ENCODE measurements around the gene IL34. TPM values are rescaled to one million over a fixed set of nuclear protein-coding genes. Genes with fewer than 3 reads are reported as not detected.

Gene IL34
- total RNA-seq, 1 experiment from 2014 or later = not detected

DNA sequence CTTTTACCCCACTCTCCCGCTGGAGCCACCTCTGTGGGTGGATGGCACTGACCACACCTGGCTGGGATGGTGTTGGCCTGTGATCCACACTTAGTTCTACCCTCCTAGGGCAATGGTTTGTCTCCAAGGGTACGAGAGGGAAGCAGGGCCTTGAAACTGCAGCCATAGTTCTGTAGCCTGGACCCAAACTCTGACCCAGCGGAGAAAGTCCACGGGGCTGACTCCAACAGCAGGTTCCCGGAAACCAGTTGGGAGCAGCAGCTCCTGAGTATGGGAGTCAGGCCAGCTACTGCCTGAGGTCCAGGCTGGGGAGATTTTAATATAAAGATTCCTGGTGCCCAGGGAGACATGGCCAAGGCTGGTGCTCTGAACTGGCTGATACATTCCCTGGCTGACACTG lies 63.1 kb downstream of the IL34 start:
- Histone ChIP-seq H3K27ac (ENCODE audit: low read depth, low read length) (no peak overlapping the region), H3K9ac (ENCODE audit: low read length) (no peak overlapping the region), H3K36me3 (ENCODE audit: control insufficient read depth in 1 of 2, insufficient read depth in 2 of 2, low read length in 2 of 2) (no peaks in the 10 kb centered on the region), H3K4me3 (replicated peaks in 1 of 2; ENCODE audit: low read depth in 1 of 2, low read length in 2 of 2) (no peak overlapping the region), H3K4me2 (ENCODE audit: low read length) (no peak overlapping the region), H3K9me2 (ENCODE audit: insufficient read depth) (no peaks in the 10 kb centered on the region), H4K20me1 (ENCODE audit: insufficient read depth) (no peaks in the 10 kb centered on the region), H2AFZ (ENCODE audit: low read depth, low read length, poor library complexity, severe bottlenecking) (no peak overlapping the region), H3K9me3 (ENCODE audit: control insufficient read depth in 1 of 2, insufficient read depth in 1 of 2, low read depth in 1 of 2, low read length in 2 of 2) (no peaks in the 10 kb centered on the region), H3K79me2 (ENCODE audit: insufficient read depth, low read length) (no peaks in the 10 kb centered on the region), H3K27me3 (ENCODE audit: insufficient read depth, low read length) (no peaks in the 10 kb centered on the region), H3K4me1 (ENCODE audit: control insufficient read depth in 1 of 2, insufficient read depth in 2 of 2, low read length in 2 of 2) (peaks cover 25 to 37% of the 10 kb centered on the region in 2 experiments)
- intact Hi-C loops (cut with micrococcal nuclease) = no loop called here
- DNase-seq (ENCODE audit: low read depth, low spot score) (no peak), ATAC-seq (no peak)
- BruUV-seq (replicated peaks) = no TSS peak
- ChIA-PET RAD21 (ENCODE audit: low non-redundant PET in 1 of 2, low total read pairs in 2 of 2, uncharacterized antibody in 2 of 2, unreplicated experiment in 2 of 2) (no interaction called here), CTCF (no interaction called here), POLR2A (no interaction called here)
- TF ChIP-seq JUND (IDR thresholded peaks at IDR 0.05) (no peak), SP1 (IDR thresholded peaks at IDR 0.05; ENCODE audit: low read depth) (no peak), EGR1 (IDR thresholded peaks at IDR 0.05; ENCODE audit: low read depth) (no peak), ELF1 (IDR thresholded peaks at IDR 0.05; ENCODE audit: borderline replicate concordance, low read depth) (no peak), EZH2 (IDR thresholded peaks at IDR 0.05) (no peak), SIN3A (IDR thresholded peaks at IDR 0.05; ENCODE audit: low read depth) (no peak), YY1 (IDR thresholded peaks at IDR 0.05; ENCODE audit: extremely low read depth, insufficient replicate concordance, low read depth, low read length) (no peak)
- TF ChIP-seq, protein P1, sequence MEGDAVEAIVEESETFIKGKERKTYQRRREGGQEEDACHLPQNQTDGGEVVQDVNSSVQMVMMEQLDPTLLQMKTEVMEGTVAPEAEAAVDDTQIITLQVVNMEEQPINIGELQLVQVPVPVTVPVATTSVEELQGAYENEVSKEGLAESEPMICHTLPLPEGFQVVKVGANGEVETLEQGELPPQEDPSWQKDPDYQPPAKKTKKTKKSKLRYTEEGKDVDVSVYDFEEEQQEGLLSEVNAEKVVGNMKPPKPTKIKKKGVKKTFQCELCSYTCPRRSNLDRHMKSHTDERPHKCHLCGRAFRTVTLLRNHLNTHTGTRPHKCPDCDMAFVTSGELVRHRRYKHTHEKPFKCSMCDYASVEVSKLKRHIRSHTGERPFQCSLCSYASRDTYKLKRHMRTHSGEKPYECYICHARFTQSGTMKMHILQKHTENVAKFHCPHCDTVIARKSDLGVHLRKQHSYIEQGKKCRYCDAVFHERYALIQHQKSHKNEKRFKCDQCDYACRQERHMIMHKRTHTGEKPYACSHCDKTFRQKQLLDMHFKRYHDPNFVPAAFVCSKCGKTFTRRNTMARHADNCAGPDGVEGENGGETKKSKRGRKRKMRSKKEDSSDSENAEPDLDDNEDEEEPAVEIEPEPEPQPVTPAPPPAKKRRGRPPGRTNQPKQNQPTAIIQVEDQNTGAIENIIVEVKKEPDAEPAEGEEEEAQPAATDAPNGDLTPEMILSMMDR (IDR thresholded peaks at IDR 0.05 in 2 of 3, conservative IDR thresholded peaks at IDR 0.05 in 1 of 3; ENCODE audit: borderline replicate concordance in 1 of 3, insufficient read depth in 1 of 3, low read depth in 2 of 3, low read length in 2 of 3) = no peak
- TF ChIP-seq, protein P2, sequence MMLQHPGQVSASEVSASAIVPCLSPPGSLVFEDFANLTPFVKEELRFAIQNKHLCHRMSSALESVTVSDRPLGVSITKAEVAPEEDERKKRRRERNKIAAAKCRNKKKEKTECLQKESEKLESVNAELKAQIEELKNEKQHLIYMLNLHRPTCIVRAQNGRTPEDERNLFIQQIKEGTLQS (IDR thresholded peaks at IDR 0.05) = no peak

DNA sequence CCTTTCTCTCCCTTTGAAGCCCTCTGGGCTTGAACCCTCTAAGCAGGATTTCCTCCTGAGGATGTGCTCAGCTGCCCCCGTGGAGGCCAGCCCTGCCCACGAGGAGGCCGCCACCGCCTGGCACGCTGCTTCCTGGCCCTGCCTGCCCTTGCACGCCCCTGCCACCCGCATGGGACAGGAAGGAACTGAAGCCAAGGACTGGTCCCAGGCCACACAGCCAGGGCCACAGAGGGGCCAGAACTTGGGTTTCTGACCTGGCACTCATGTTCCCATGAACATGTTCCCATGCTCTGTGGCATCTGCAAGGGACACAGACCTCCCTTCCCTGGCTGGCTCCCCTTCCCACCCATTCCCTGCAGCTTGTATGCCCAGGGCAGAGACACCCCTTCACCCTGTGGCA lies 63.6 kb downstream of the IL34 start:
- no peak overlapping the region for H3K4me2 ChIP-seq (ENCODE audit: low read length)
- ATAC-seq (no peak), DNase-seq (ENCODE audit: low read depth, low spot score) (no peak)
- no peak overlapping the region for H3K27ac ChIP-seq (ENCODE audit: low read depth, low read length)
- H3K9me2 ChIP-seq (ENCODE audit: insufficient read depth) = no peaks in the 10 kb centered on the region
- ChIA-PET CTCF (no interaction called here), POLR2A (no interaction called here), RAD21 (ENCODE audit: low non-redundant PET in 1 of 2, low total read pairs in 2 of 2, uncharacterized antibody in 2 of 2, unreplicated experiment in 2 of 2) (no interaction called here)
- TF ChIP-seq SIN3A (IDR thresholded peaks at IDR 0.05; ENCODE audit: low read depth) (no peak), EZH2phosphoT487 (IDR thresholded peaks at IDR 0.05; ENCODE audit: borderline replicate concordance) (no peak), ELF1 (IDR thresholded peaks at IDR 0.05; ENCODE audit: borderline replicate concordance, low read depth) (no peak), POLR2AphosphoS5 (IDR thresholded peaks at IDR 0.05; ENCODE audit: low read depth, low read length) (no peak)
- intact Hi-C loops (cut with micrococcal nuclease) = no loop called here
- no peak overlapping the region for H2AFZ ChIP-seq (ENCODE audit: low read depth, low read length, poor library complexity, severe bottlenecking)
- no TSS peak for BruUV-seq (replicated peaks)
- H3K36me3 ChIP-seq (ENCODE audit: control insufficient read depth in 1 of 2, insufficient read depth in 2 of 2, low read length in 2 of 2) = no peaks in the 10 kb centered on the region
- H3K9ac ChIP-seq (ENCODE audit: low read length) = no peak overlapping the region
- H3K9me3 ChIP-seq (ENCODE audit: control insufficient read depth in 1 of 2, insufficient read depth in 1 of 2, low read depth in 1 of 2, low read length in 2 of 2) = no peaks in the 10 kb centered on the region
- no peaks in the 10 kb centered on the region for H3K79me2 ChIP-seq (ENCODE audit: insufficient read depth, low read length)
- no peak overlapping the region for H3K4me3 ChIP-seq (replicated peaks in 1 of 2; ENCODE audit: low read depth in 1 of 2, low read length in 2 of 2)
- H3K4me1 ChIP-seq (ENCODE audit: control insufficient read depth in 1 of 2, insufficient read depth in 2 of 2, low read length in 2 of 2) = peaks cover 25 to 35% of the 10 kb centered on the region in 2 experiments
- H4K20me1 ChIP-seq (ENCODE audit: insufficient read depth) = no peaks in the 10 kb centered on the region
- no peaks in the 10 kb centered on the region for H3K27me3 ChIP-seq (ENCODE audit: insufficient read depth, low read length)

Data from HCT116 (cell line).